Measurements from ENCODE around the gene PNRC1. TPM values are rescaled to one million over a fixed set of nuclear protein-coding genes. Genes with fewer than 3 reads are reported as not detected.

PNRC1 gene
- polyA plus RNA-seq, 1 of the 3 experiments (the other 2 are of a cell fraction), result 7.8 TPM

GRCh38 chr6:89067796-89068195, 12.8 kb upstream of the PNRC1 start:
- H3K4me2 ChIP-seq, result no peak overlapping the region
- no peaks in the 10 kb centered on the region for H3K27me3 ChIP-seq (ENCODE audit: insufficient read depth)
- DNase-seq, result no peak
- no peak overlapping the region for H3K4me3 ChIP-seq (ENCODE audit: low read depth in 2 of 2, low read length in 1 of 2)
- ChIA-PET POLR2A (no interaction called here), CTCF (interaction anchor here (2.1 to 2.2 kb wide), 2 partner anchors 11 to 13 kb away, joined by 5 read pairs; partner anchors contain the start of gene PNRC1)
- H2AFZ ChIP-seq (ENCODE audit: low read depth), result no peak overlapping the region
- peak; percentile 21; the same call in 1 of the 2 replicates for TF ChIP-seq PBX3 (IDR thresholded peaks at IDR 0.05)
- no peak for TF ChIP-seq RFX5 (IDR thresholded peaks at IDR 0.05; ENCODE audit: low read length)
- no peak for TF ChIP-seq ZBTB33 (IDR thresholded peaks at IDR 0.05; ENCODE audit: borderline replicate concordance, low read depth)
- no peak for TF ChIP-seq USF1 (IDR thresholded peaks at IDR 0.05; ENCODE audit: borderline replicate concordance, low read depth)
- TF ChIP-seq SIN3A (IDR thresholded peaks at IDR 0.05; ENCODE audit: borderline replicate concordance, low read depth, low read length), result no peak
- TF ChIP-seq FOSL2 (IDR thresholded peaks at IDR 0.05; ENCODE audit: borderline replicate concordance, low read depth), result peak; percentile 51; the same call in 1 of the 2 replicates
- 0 out of 2 replicates have a peak, but pooled peaks have one; percentile 15 for TF ChIP-seq TCF12 (IDR thresholded peaks at IDR 0.05)
- no peak for TF ChIP-seq EP300 (IDR thresholded peaks at IDR 0.05; ENCODE audit: borderline replicate concordance in 1 of 2, low read depth in 1 of 2, low read length in 1 of 2)
- no peak for TF ChIP-seq EZH2phosphoT487 (IDR thresholded peaks at IDR 0.05; ENCODE audit: borderline replicate concordance, low read depth)
- TF ChIP-seq FOXM1 (IDR thresholded peaks at IDR 0.05; ENCODE audit: low read depth), result no peak
- TF ChIP-seq IRF3 (IDR thresholded peaks at IDR 0.05; ENCODE audit: low read depth, low read length), result no peak
- TF ChIP-seq JUND (IDR thresholded peaks at IDR 0.05), result peak; percentile 41; the same call in 1 of the 2 replicates
- TF ChIP-seq NFIC (IDR thresholded peaks at IDR 0.05; ENCODE audit: borderline replicate concordance), result peak; percentile 38; the same call in 1 of the 2 replicates
- H3K27ac ChIP-seq (ENCODE audit: low read depth in 2 of 2, low read length in 1 of 2), result no peak overlapping the region
- no peaks in the 10 kb centered on the region for H3K4me1 ChIP-seq (ENCODE audit: control insufficient read depth in 1 of 2, insufficient read depth in 2 of 2, low read depth in 1 of 2, low read length in 1 of 2)
- H3K9ac ChIP-seq, result no peak overlapping the region
- no peaks in the 10 kb centered on the region for H4K20me1 ChIP-seq (ENCODE audit: insufficient read depth)
- H3K79me2 ChIP-seq (ENCODE audit: insufficient read depth), result no peaks in the 10 kb centered on the region
- no peaks in the 10 kb centered on the region for H3K9me2 ChIP-seq
- H3K9me3 ChIP-seq, result no peaks in the 10 kb centered on the region
- no peaks in the 10 kb centered on the region for H3F3A ChIP-seq (replicated peaks; ENCODE audit: insufficient read depth)
- H3K36me3 ChIP-seq (replicated peaks in 1 of 2; ENCODE audit: control insufficient read depth in 1 of 2, insufficient read depth in 2 of 2, low read length in 1 of 2), result no peaks in the 10 kb centered on the region
